GM21786 (cell line): ENCODE results near the gene ILF3.

ENCODE experiments used
- ATAC-seq: cut with Tn5 transposase; IDR thresholded peaks from one replicate; pipeline ENCODE4 v1.9.1; 2021; ENCODE audit not compliant: unreplicated experiment

ILF3 gene

GRCh38 chr19:10694706-10695307, 40.7 kb downstream of the ILF3 start:
- ATAC-seq: no peak

- peak; percentile 53 for ATAC-seq
Observed at GRCh38 chr19:10695401-10696398, 41.6 kb downstream of the ILF3 start.

GRCh38 chr19:10699650-10700335, 45.6 kb downstream of the ILF3 start:
- ATAC-seq: no peak

GRCh38 chr19:10701955-10702525, 47.9 kb downstream of the ILF3 start:
- ATAC-seq: no peak

GRCh38 chr19:10706990-10707389, 52.8 kb downstream of the ILF3 start:
- no peak for ATAC-seq

GRCh38 chr19:10707440-10707839, 53.3 kb downstream of the ILF3 start:
- no peak for ATAC-seq

- ATAC-seq: no peak
Observed at GRCh38 chr19:10708291-10708690, 54.1 kb downstream of the ILF3 start.

GRCh38 chr19:10712045-10712444, 57.9 kb downstream of the ILF3 start:
- no peak for ATAC-seq

GRCh38 chr19:10712754-10713153, 58.6 kb downstream of the ILF3 start:
- no peak for ATAC-seq

- ATAC-seq: no peak
Observed at GRCh38 chr19:10713317-10713716, 59.2 kb downstream of the ILF3 start.

GRCh38 chr19:10717054-10717355, 62.9 kb downstream of the ILF3 start:
- no peak for ATAC-seq

GRCh38 chr19:10717356-10718204, 63.4 kb downstream of the ILF3 start, which contains the start of gene DNM2:
Gene DNM2 (plus strand): TSS chr19:10718079. CDS start chr19:10718243, 164 bp downstream.
- peak; percentile 82 for ATAC-seq

- ATAC-seq: no peak
Observed at GRCh38 chr19:10718205-10719196, 64.4 kb downstream of the ILF3 start.

GRCh38 chr19:10719466-10719961, 65.4 kb downstream of the ILF3 start:
- ATAC-seq: no peak

- no peak for ATAC-seq
Observed at GRCh38 chr19:10720607-10721125, 66.5 kb downstream of the ILF3 start.

GRCh38 chr19:10723591-10723990, 69.4 kb downstream of the ILF3 start:
- ATAC-seq: no peak

- no peak for ATAC-seq
Observed at GRCh38 chr19:10724573-10725071, 70.5 kb downstream of the ILF3 start.

GRCh38 chr19:10725415-10725814, 71.3 kb downstream of the ILF3 start:
- ATAC-seq: no peak

- ATAC-seq: no peak
Observed at GRCh38 chr19:10726268-10726667, 72.1 kb downstream of the ILF3 start.
